HL-60 (cell line): ENCODE data around the gene TIGD3.

Experiments
- DNase-seq, 2 experiments: peaks; one replicate each; pipeline ENCODE4 v3.0.0-alpha.2; 2010 to 2020; ENCODE audit warnings: low read depth in 1 of 2, low spot score in 1 of 2
- H3K27ac ChIP-seq: fragments of 250-450 bp; sonication (Bioruptor Pico); replicated peaks from 2 replicates; pipeline ENCODE4 v1.5.1; 2020; ENCODE audit warnings: mild to moderate bottlenecking, moderate library complexity
- H3K27me3 ChIP-seq: fragments of 250-450 bp; sonication (Bioruptor Pico); 2 replicates; pipeline ENCODE4 v1.5.1; 2021; ENCODE audit warnings: mild to moderate bottlenecking, moderate library complexity; ENCODE audit not compliant: insufficient read depth, poor library complexity, severe bottlenecking
- H3K4me3 ChIP-seq: replicated peaks from 2 replicates; pipeline ENCODE4 v1.5.1; 2011; ENCODE audit warnings: mild to moderate bottlenecking, control low read depth, low read length; ENCODE audit not compliant: insufficient read depth
- CTCF ChIP-seq: IDR thresholded peaks from one replicate; pipeline ENCODE4 v1.5.1; 2011; ENCODE audit warnings: low read length, control low read depth, inconsistent platforms; ENCODE audit not compliant: insufficient read depth
- GABPA ChIP-seq: IDR thresholded peaks from 2 replicates; pipeline ENCODE4 v1.6.1; 2012; ENCODE audit warnings: low read depth
- POLR2AphosphoS5 ChIP-seq: IDR thresholded peaks from 2 replicates; pipeline ENCODE4 v1.6.1; 2012; ENCODE audit warnings: low read depth
- REST ChIP-seq: IDR thresholded peaks from 2 replicates; pipeline ENCODE4 v1.6.1; 2012; ENCODE audit warnings: low read depth; ENCODE audit not compliant: insufficient replicate concordance
- SPI1 ChIP-seq: IDR thresholded peaks from 2 replicates; pipeline ENCODE4 v1.6.1; 2012; ENCODE audit warnings: low read depth, mild to moderate bottlenecking, borderline replicate concordance

The TIGD3 gene

GRCh38 chr11:65402790-65403189 is 48.2 kb downstream of the TIGD3 start:
- Histone ChIP-seq H3K4me3 (no peak overlapping the region), H3K27me3 (no peaks in the 10 kb centered on the region), H3K27ac (no peak overlapping the region)
- no peak for TF ChIP-seq CTCF
- TF ChIP-seq GABPA, result no peak
- TF ChIP-seq SPI1, result no peak
- no peak for TF ChIP-seq REST
- no peak for TF ChIP-seq POLR2AphosphoS5
- DNase-seq, result no peak

- no peak overlapping the region for H3K4me3 ChIP-seq
- DNase-seq, result peak; percentile 47 to 92
- H3K27me3 ChIP-seq, result no peaks in the 10 kb centered on the region
- peak overlapping the region; percentile 83 for H3K27ac ChIP-seq
- TF ChIP-seq REST (no peak), GABPA (no peak), POLR2AphosphoS5 (peak; percentile 65; the same call in 1 of the 2 replicates), SPI1 (peak; percentile 91), CTCF (no peak)
These were observed 49.1 kb downstream of the TIGD3 start for GRCh38 chr11:65403607-65404121.

GRCh38 chr11:65404210-65404609 is 49.7 kb downstream of the TIGD3 start:
- Histone ChIP-seq H3K27ac (peak overlapping the region; percentile 83), H3K4me3 (no peak overlapping the region), H3K27me3 (no peaks in the 10 kb centered on the region)
- TF ChIP-seq REST (peak; percentile 66), SPI1 (no peak)
- DNase-seq, result no peak
